Keratinocyte (primary cell): ENCODE data around the gene SPC24. TPM values are rescaled to one million over a fixed set of nuclear protein-coding genes. Genes with fewer than 3 reads are reported as not detected.

Source experiments
- DNase-seq: peaks from one replicate; pipeline ENCODE4 v3.0.0-alpha.2; 2011; ENCODE audit warnings: low read depth, missing footprints, low spot score
- FAIRE-seq: peaks from 2 replicates; lab custom pipeline; 2011; peaks lifted over from hg19 to GRCh38; lab: Jason Lieb, UNC
- H2AFZ ChIP-seq: 2 replicates; pipeline ENCODE4 v1.6.0; 2012; ENCODE audit warnings: low read length, control low read depth, inconsistent platforms; ENCODE audit not compliant: control insufficient read depth
- H3K27ac ChIP-seq: 2 replicates; pipeline ENCODE4 v1.5.1; 2011; ENCODE audit warnings: low read length; ENCODE audit not compliant: control insufficient read depth, insufficient read depth
- H3K27me3 ChIP-seq: 3 replicates; pipeline ENCODE4 v1.6.0; 2011; ENCODE audit warnings: low read length; ENCODE audit not compliant: control insufficient read depth, insufficient read depth; ENCODE audit errors: extremely low read depth
- H3K36me3 ChIP-seq, 2 experiments: 2 replicates in 1 of 2; 3 replicates in 1 of 2; pipeline ENCODE4 v1.5.1; 2011; ENCODE audit warnings: low read length in 2 of 2, mild to moderate bottlenecking in 1 of 2; ENCODE audit not compliant: control insufficient read depth in 2 of 2, insufficient read depth in 2 of 2; ENCODE audit errors: extremely low read depth in 1 of 2
- H3K4me1 ChIP-seq: 3 replicates; pipeline ENCODE4 v1.5.1; 2011; ENCODE audit warnings: low read length; ENCODE audit not compliant: control insufficient read depth, insufficient read depth; ENCODE audit errors: extremely low read depth
- H3K4me2 ChIP-seq: 3 replicates; pipeline ENCODE4 v1.6.0; 2011; ENCODE audit warnings: low read depth, low read length; ENCODE audit not compliant: control insufficient read depth, insufficient read depth; ENCODE audit errors: extremely low read depth
- H3K4me3 ChIP-seq, 3 experiments: fragments of 200-600 bp in 1 of 3; sonication (generic) in 1 of 3; 2 replicates in 2 of 3; 3 replicates in 1 of 3; pipeline ENCODE4 v1.5.1; 2011 to 2016; ENCODE audit warnings: low read length in 3 of 3, mild to moderate bottlenecking in 3 of 3, control low read depth in 2 of 3, inconsistent platforms in 1 of 3, low read depth in 1 of 3, mixed read lengths in 1 of 3, mixed run types in 1 of 3, moderate library complexity in 1 of 3; ENCODE audit not compliant: control insufficient read depth in 2 of 3, insufficient read depth in 2 of 3; ENCODE audit errors: extremely low read depth in 1 of 3
- H3K79me2 ChIP-seq: 2 replicates; pipeline ENCODE4 v1.6.0; 2012; ENCODE audit warnings: low read length; ENCODE audit not compliant: control insufficient read depth, insufficient read depth
- H3K9ac ChIP-seq: 3 replicates; pipeline ENCODE4 v1.6.0; 2011; ENCODE audit warnings: low read length; ENCODE audit not compliant: control insufficient read depth, insufficient read depth; ENCODE audit errors: extremely low read depth
- H3K9me1 ChIP-seq: 3 replicates; pipeline ENCODE4 v1.6.0; 2011; ENCODE audit warnings: low read length; ENCODE audit not compliant: control insufficient read depth, insufficient read depth; ENCODE audit errors: extremely low read depth
- H3K9me3 ChIP-seq: 2 replicates; pipeline ENCODE4 v1.5.1; 2012; ENCODE audit warnings: low read depth, low read length; ENCODE audit not compliant: control insufficient read depth
- H4K20me1 ChIP-seq: 3 replicates; pipeline ENCODE4 v1.6.0; 2011; ENCODE audit warnings: low read length; ENCODE audit not compliant: control insufficient read depth, insufficient read depth; ENCODE audit errors: extremely low read depth
- CTCF ChIP-seq, 3 experiments: IDR thresholded peaks in 1 of 3; conservative IDR thresholded peaks in 1 of 3; optimal IDR thresholded peaks in 1 of 3; 2 replicates in 2 of 3; 3 replicates in 1 of 3; pipeline versions ENCODE3 to v1.5.1; 2011; ENCODE audit warnings: low read length in 3 of 3, mild to moderate bottlenecking in 3 of 3, moderate library complexity in 2 of 3, control low read depth in 1 of 3, inconsistent platforms in 1 of 3; ENCODE audit not compliant: insufficient read depth in 2 of 3; ENCODE audit errors: extremely low read depth in 1 of 3
- EZH2 ChIP-seq: IDR thresholded peaks from one replicate; pipeline ENCODE4 v1.6.1; 2012; ENCODE audit warnings: inconsistent platforms, mild to moderate bottlenecking, low read length, moderate library complexity
- dilution Hi-C: fragments of 300-500 bp; cut with MboI; formaldehyde crosslinking; loops from one replicate; pipeline ENCODE4 v1.7.0; 2020; ENCODE audit warnings: low sequenced_read_pairs; ENCODE audit not compliant: extremely low pct_ligation_motif_present
- polyA plus RNA-seq, 5 experiments: library from polyadenylated mRNA; depleted of rRNA in 3 of 5; stranded (reverse) in 3 of 5; stranded (forward) in 1 of 5; unstranded in 1 of 5; fragments of >200 nt; gene quantifications; 1 replicate in 1 of 5; 2 replicates in 3 of 5; 3 replicates in 1 of 5; pipeline versions ENCODE4 v1.2.1 to v1.2.3, GENCODE V29; 2011 to 2012; ENCODE audit warnings: missing spikeins in 2 of 5, low read depth in 1 of 5, low replicate concordance in 1 of 5

SPC24 gene
- polyA plus RNA-seq, 1 donor (not counting 4 experiments of a cell fraction or from before 2014, with no cell fraction given), result 6.4 TPM

GRCh38 chr19:11194656-11195558 lies 39.3 kb upstream of the SPC24 start:
- Histone ChIP-seq H3K9ac (no peak overlapping the region), H4K20me1 (no peaks in the 10 kb centered on the region), H3K27me3 (no peaks in the 10 kb centered on the region), H3K36me3 (peaks cover 0 to 2% of the 10 kb centered on the region in 2 experiments), H3K4me1 (peaks cover under 1% of the 10 kb centered on the region), H3K4me3 (no peak overlapping the region), H3K9me1 (no peaks in the 10 kb centered on the region), H3K9me3 (no peaks in the 10 kb centered on the region), H2AFZ (no peak overlapping the region), H3K27ac (no peak overlapping the region), H3K79me2 (no peaks in the 10 kb centered on the region), H3K4me2 (no peak overlapping the region)
- no peak for DNase-seq
- no peak for TF ChIP-seq EZH2
- no peak for TF ChIP-seq CTCF (optimal IDR thresholded peaks at IDR 0.05 in 1 of 3, IDR thresholded peaks at IDR 0.05 in 1 of 3, conservative IDR thresholded peaks at IDR 0.05 in 1 of 3; ENCODE audit: extremely low read depth in 1 of 3, insufficient read depth in 2 of 3, low read length in 3 of 3)
- dilution Hi-C loops, result no loop called here
- FAIRE-seq, result no peak

- H3K4me2 ChIP-seq, result no peak overlapping the region
- H4K20me1 ChIP-seq, result no peaks in the 10 kb centered on the region
- no peak overlapping the region for H3K9ac ChIP-seq
- H3K4me1 ChIP-seq, result peaks cover 5% of the 10 kb centered on the region
- H2AFZ ChIP-seq, result no peak overlapping the region
- no peaks in the 10 kb centered on the region for H3K27me3 ChIP-seq
- no peaks in the 10 kb centered on the region for H3K9me1 ChIP-seq
- no peak overlapping the region for H3K27ac ChIP-seq
- H3K4me3 ChIP-seq, result no peak overlapping the region
- no peak for TF ChIP-seq CTCF (optimal IDR thresholded peaks at IDR 0.05 in 1 of 3, IDR thresholded peaks at IDR 0.05 in 1 of 3, conservative IDR thresholded peaks at IDR 0.05 in 1 of 3; ENCODE audit: extremely low read depth in 1 of 3, insufficient read depth in 2 of 3, low read length in 3 of 3)
- TF ChIP-seq EZH2, result no peak
- no peak for FAIRE-seq
- peaks cover 0 to 2% of the 10 kb centered on the region in 2 experiments for H3K36me3 ChIP-seq
- no peaks in the 10 kb centered on the region for H3K9me3 ChIP-seq
- dilution Hi-C loops, result no loop called here
- no peaks in the 10 kb centered on the region for H3K79me2 ChIP-seq
- DNase-seq, result no peak
Observed at GRCh38 chr19:11194173-11194572, 38.6 kb upstream of the SPC24 start.
